ENCODE measurements around the gene IRF4. TPM values are rescaled to one million over a fixed set of nuclear protein-coding genes. Genes with fewer than 3 reads are reported as not detected.

The IRF4 gene
- total and polyA plus RNA-seq, 2 experiments from 2014 or later: 1.3 to 1.9 TPM

DNA sequence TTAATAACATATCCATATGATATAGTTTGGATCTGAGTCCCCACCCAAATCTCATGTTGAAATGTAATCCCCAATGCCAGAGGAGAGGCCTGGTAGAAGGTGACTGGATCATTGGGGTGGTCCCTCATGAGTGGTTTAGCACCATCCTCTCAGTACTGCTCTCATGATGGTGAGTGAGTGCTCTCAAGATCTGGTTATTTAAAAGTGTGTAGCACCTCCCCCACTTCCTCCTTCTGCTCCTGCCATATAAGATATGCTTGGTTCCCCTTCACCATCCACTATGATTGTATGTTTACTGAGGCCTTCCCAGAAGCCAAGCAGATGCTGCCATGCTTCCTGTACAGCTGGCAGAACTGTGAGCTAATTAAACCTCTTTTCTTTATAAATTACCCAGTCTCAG is 22.9 kb downstream of the IRF4 start (continued):
- TF ChIP-seq, protein P1, sequence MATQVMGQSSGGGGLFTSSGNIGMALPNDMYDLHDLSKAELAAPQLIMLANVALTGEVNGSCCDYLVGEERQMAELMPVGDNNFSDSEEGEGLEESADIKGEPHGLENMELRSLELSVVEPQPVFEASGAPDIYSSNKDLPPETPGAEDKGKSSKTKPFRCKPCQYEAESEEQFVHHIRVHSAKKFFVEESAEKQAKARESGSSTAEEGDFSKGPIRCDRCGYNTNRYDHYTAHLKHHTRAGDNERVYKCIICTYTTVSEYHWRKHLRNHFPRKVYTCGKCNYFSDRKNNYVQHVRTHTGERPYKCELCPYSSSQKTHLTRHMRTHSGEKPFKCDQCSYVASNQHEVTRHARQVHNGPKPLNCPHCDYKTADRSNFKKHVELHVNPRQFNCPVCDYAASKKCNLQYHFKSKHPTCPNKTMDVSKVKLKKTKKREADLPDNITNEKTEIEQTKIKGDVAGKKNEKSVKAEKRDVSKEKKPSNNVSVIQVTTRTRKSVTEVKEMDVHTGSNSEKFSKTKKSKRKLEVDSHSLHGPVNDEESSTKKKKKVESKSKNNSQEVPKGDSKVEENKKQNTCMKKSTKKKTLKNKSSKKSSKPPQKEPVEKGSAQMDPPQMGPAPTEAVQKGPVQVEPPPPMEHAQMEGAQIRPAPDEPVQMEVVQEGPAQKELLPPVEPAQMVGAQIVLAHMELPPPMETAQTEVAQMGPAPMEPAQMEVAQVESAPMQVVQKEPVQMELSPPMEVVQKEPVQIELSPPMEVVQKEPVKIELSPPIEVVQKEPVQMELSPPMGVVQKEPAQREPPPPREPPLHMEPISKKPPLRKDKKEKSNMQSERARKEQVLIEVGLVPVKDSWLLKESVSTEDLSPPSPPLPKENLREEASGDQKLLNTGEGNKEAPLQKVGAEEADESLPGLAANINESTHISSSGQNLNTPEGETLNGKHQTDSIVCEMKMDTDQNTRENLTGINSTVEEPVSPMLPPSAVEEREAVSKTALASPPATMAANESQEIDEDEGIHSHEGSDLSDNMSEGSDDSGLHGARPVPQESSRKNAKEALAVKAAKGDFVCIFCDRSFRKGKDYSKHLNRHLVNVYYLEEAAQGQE (IDR thresholded peaks at IDR 0.05; ENCODE audit: unreplicated experiment): no peak
- TF ChIP-seq EZH2 (IDR thresholded peaks at IDR 0.05; ENCODE audit: low read depth, unreplicated experiment) (no peak), CREB1 (CRISPR knock-in tag; IDR thresholded peaks at IDR 0.05; ENCODE audit: low read depth) (no peak), ZNF114 (CRISPR knock-in tag; IDR thresholded peaks at IDR 0.05) (no peak), STAT1 (IDR thresholded peaks at IDR 0.05; ENCODE audit: unreplicated experiment) (no peak)
- TF ChIP-seq, protein P2, sequence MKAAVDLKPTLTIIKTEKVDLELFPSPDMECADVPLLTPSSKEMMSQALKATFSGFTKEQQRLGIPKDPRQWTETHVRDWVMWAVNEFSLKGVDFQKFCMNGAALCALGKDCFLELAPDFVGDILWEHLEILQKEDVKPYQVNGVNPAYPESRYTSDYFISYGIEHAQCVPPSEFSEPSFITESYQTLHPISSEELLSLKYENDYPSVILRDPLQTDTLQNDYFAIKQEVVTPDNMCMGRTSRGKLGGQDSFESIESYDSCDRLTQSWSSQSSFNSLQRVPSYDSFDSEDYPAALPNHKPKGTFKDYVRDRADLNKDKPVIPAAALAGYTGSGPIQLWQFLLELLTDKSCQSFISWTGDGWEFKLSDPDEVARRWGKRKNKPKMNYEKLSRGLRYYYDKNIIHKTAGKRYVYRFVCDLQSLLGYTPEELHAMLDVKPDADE (IDR thresholded peaks at IDR 0.05): no peak

DNA sequence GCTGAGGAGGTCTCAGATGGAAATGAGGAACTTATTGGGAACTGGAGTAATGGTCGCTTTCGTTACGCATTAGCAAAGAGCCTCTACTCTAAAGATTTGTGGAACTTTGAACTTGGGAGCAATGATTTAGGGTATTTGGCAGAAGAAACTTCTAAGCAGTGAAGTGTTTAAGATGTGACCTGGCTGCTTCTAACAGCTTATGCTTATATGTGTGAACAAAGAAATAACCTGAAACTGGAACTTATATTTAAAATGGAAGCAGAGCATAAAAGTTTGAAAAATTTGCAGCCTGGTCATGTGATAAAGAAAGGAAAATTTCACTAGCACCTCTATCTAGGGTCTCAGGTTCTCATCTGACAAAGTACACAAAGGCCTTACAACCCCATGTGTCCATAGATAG is 23.5 kb downstream of the IRF4 start:
- no peak overlapping the region for H3K4me2 ChIP-seq
- H3K4me3 ChIP-seq: no peak overlapping the region
- Mint-ChIP-seq H3K27me3 (ENCODE audit: insufficient read depth, low read depth, poor library complexity) (peaks cover 2% of the 10 kb centered on the region), H3K9me3 (peaks cover 14% of the 10 kb centered on the region), H3K4me1 (peaks cover 12% of the 10 kb centered on the region; the same call in 2 of the 3 replicates), H3K27ac (no peak overlapping the region), H3K4me3 (no peak overlapping the region), H3K36me3 (ENCODE audit: low read depth) (peaks cover 3% of the 10 kb centered on the region; the same call in 1 of the 3 replicates)
- no peaks in the 10 kb centered on the region for H3K27me3 ChIP-seq (ENCODE audit: insufficient read depth)
- no peaks in the 10 kb centered on the region for H3K79me2 ChIP-seq (replicated peaks; ENCODE audit: insufficient read depth)
- H3F3A ChIP-seq (replicated peaks; ENCODE audit: low read depth): no peaks in the 10 kb centered on the region
- H4K20me1 ChIP-seq (replicated peaks; ENCODE audit: insufficient read depth): no peaks in the 10 kb centered on the region
- no peak overlapping the region for H2AFZ ChIP-seq
- H3K36me3 ChIP-seq (ENCODE audit: insufficient read depth): 0 out of 2 replicates have a peak, but pooled peaks cover 5% of the 10 kb centered on the region
- DNase-seq (ENCODE audit: low spot score) (no peak), ATAC-seq (no peak)
- H3K27ac ChIP-seq (ENCODE audit: low read depth): no peak overlapping the region
- H3K4me1 ChIP-seq (ENCODE audit: insufficient read depth): no peaks in the 10 kb centered on the region
- no peaks in the 10 kb centered on the region for H3K9me2 ChIP-seq (ENCODE audit: insufficient read depth)
- TF ChIP-seq EZH2 (IDR thresholded peaks at IDR 0.05; ENCODE audit: low read depth, unreplicated experiment) (no peak), JUNB (IDR thresholded peaks at IDR 0.05; ENCODE audit: unreplicated experiment) (no peak), POLR2AphosphoS5 (IDR thresholded peaks at IDR 0.05; ENCODE audit: low read depth) (no peak), ZNF331 (CRISPR knock-in tag; IDR thresholded peaks at IDR 0.05; ENCODE audit: low read depth) (no peak), CREB1 (CRISPR knock-in tag; IDR thresholded peaks at IDR 0.05; ENCODE audit: low read depth) (no peak), EZH2phosphoT487 (IDR thresholded peaks at IDR 0.05; ENCODE audit: unreplicated experiment) (no peak), STAT1 (IDR thresholded peaks at IDR 0.05; ENCODE audit: unreplicated experiment) (no peak), NANOG (IDR thresholded peaks at IDR 0.05; ENCODE audit: borderline replicate concordance) (no peak), ZNF114 (CRISPR knock-in tag; IDR thresholded peaks at IDR 0.05) (no peak)
- TF ChIP-seq, protein P3, sequence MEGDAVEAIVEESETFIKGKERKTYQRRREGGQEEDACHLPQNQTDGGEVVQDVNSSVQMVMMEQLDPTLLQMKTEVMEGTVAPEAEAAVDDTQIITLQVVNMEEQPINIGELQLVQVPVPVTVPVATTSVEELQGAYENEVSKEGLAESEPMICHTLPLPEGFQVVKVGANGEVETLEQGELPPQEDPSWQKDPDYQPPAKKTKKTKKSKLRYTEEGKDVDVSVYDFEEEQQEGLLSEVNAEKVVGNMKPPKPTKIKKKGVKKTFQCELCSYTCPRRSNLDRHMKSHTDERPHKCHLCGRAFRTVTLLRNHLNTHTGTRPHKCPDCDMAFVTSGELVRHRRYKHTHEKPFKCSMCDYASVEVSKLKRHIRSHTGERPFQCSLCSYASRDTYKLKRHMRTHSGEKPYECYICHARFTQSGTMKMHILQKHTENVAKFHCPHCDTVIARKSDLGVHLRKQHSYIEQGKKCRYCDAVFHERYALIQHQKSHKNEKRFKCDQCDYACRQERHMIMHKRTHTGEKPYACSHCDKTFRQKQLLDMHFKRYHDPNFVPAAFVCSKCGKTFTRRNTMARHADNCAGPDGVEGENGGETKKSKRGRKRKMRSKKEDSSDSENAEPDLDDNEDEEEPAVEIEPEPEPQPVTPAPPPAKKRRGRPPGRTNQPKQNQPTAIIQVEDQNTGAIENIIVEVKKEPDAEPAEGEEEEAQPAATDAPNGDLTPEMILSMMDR (conservative IDR thresholded peaks at IDR 0.05; ENCODE audit: low read depth in 2 of 2): no peak
- TF ChIP-seq, protein P4, sequence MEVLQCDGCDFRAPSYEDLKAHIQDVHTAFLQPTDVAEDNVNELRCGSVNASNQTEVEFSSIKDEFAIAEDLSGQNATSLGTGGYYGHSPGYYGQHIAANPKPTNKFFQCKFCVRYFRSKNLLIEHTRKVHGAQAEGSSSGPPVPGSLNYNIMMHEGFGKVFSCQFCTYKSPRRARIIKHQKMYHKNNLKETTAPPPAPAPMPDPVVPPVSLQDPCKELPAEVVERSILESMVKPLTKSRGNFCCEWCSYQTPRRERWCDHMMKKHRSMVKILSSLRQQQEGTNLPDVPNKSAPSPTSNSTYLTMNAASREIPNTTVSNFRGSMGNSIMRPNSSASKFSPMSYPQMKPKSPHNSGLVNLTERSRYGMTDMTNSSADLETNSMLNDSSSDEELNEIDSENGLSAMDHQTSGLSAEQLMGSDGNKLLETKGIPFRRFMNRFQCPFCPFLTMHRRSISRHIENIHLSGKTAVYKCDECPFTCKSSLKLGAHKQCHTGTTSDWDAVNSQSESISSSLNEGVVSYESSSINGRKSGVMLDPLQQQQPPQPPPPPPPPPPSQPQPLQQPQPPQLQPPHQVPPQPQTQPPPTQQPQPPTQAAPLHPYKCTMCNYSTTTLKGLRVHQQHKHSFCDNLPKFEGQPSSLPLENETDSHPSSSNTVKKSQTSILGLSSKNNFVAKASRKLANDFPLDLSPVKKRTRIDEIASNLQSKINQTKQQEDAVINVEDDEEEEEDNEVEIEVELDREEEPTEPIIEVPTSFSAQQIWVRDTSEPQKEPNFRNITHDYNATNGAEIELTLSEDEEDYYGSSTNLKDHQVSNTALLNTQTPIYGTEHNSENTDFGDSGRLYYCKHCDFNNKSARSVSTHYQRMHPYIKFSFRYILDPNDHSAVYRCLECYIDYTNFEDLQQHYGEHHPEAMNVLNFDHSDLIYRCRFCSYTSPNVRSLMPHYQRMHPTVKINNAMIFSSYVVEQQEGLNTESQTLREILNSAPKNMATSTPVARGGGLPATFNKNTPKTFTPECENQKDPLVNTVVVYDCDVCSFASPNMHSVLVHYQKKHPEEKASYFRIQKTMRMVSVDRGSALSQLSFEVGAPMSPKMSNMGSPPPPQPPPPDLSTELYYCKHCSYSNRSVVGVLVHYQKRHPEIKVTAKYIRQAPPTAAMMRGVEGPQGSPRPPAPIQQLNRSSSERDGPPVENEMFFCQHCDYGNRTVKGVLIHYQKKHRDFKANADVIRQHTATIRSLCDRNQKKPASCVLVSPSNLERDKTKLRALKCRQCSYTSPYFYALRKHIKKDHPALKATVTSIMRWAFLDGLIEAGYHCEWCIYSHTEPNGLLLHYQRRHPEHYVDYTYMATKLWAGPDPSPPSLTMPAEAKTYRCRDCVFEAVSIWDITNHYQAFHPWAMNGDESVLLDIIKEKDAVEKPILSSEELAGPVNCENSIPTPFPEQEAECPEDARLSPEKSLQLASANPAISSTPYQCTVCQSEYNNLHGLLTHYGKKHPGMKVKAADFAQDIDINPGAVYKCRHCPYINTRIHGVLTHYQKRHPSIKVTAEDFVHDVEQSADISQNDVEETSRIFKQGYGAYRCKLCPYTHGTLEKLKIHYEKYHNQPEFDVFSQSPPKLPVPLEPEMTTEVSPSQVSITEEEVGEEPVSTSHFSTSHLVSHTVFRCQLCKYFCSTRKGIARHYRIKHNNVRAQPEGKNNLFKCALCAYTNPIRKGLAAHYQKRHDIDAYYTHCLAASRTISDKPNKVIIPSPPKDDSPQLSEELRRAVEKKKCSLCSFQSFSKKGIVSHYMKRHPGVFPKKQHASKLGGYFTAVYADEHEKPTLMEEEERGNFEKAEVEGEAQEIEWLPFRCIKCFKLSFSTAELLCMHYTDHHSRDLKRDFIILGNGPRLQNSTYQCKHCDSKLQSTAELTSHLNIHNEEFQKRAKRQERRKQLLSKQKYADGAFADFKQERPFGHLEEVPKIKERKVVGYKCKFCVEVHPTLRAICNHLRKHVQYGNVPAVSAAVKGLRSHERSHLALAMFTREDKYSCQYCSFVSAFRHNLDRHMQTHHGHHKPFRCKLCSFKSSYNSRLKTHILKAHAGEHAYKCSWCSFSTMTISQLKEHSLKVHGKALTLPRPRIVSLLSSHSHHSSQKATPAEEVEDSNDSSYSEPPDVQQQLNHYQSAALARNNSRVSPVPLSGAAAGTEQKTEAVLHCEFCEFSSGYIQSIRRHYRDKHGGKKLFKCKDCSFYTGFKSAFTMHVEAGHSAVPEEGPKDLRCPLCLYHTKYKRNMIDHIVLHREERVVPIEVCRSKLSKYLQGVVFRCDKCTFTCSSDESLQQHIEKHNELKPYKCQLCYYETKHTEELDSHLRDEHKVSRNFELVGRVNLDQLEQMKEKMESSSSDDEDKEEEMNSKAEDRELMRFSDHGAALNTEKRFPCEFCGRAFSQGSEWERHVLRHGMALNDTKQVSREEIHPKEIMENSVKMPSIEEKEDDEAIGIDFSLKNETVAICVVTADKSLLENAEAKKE (CRISPR knock-in tag; IDR thresholded peaks at IDR 0.05): no peak

All from GM23338 (cell line).